HL-60 (cell line): ENCODE measurements around the gene RAD9B.
A peak's percentile ranks its signal among the peaks of the same experiment; 100 is the strongest.

Experiments used
- DNase-seq, 2 experiments: peaks; one replicate each; pipeline ENCODE4 v3.0.0-alpha.2; 2010 to 2020; ENCODE audit warnings: low read depth in 1 of 2, low spot score in 1 of 2
- H3K27ac ChIP-seq: fragments of 250-450 bp; sonication (Bioruptor Pico); replicated peaks from 2 replicates; pipeline ENCODE4 v1.5.1; 2020; ENCODE audit warnings: mild to moderate bottlenecking, moderate library complexity
- H3K27me3 ChIP-seq: fragments of 250-450 bp; sonication (Bioruptor Pico); 2 replicates; pipeline ENCODE4 v1.5.1; 2021; ENCODE audit warnings: mild to moderate bottlenecking, moderate library complexity; ENCODE audit not compliant: insufficient read depth, poor library complexity, severe bottlenecking
- H3K4me3 ChIP-seq: replicated peaks from 2 replicates; pipeline ENCODE4 v1.5.1; 2011; ENCODE audit warnings: mild to moderate bottlenecking, control low read depth, low read length; ENCODE audit not compliant: insufficient read depth
- CTCF ChIP-seq: IDR thresholded peaks from one replicate; pipeline ENCODE4 v1.5.1; 2011; ENCODE audit warnings: low read length, control low read depth, inconsistent platforms; ENCODE audit not compliant: insufficient read depth
- GABPA ChIP-seq: IDR thresholded peaks from 2 replicates; pipeline ENCODE4 v1.6.1; 2012; ENCODE audit warnings: low read depth
- POLR2AphosphoS5 ChIP-seq: IDR thresholded peaks from 2 replicates; pipeline ENCODE4 v1.6.1; 2012; ENCODE audit warnings: low read depth
- REST ChIP-seq: IDR thresholded peaks from 2 replicates; pipeline ENCODE4 v1.6.1; 2012; ENCODE audit warnings: low read depth; ENCODE audit not compliant: insufficient replicate concordance
- SPI1 ChIP-seq: IDR thresholded peaks from 2 replicates; pipeline ENCODE4 v1.6.1; 2012; ENCODE audit warnings: low read depth, mild to moderate bottlenecking, borderline replicate concordance

Gene RAD9B

DNA sequence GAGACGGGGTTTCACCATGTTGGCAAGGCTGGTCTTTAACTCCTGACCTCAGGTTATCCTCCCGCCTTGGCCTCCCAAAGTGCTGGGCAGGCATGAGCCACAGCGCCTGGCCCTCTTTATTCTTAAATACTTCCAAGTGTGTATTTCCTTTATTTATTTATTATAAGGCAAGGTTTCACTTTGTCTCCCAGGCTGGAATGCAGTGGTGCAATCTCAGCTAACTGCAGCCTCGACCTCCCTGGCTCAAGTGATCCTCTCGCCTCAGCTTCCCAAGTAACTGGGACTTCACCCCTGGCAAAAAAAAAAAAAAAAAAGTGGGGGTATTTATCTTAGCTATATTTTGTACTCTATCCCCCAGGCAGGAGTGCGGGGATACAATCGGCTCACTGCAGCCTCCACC lies 26.7 kb upstream of the RAD9B start:
- no peaks in the 10 kb centered on the region for H3K27me3 ChIP-seq
- no peak for DNase-seq
- TF ChIP-seq REST (no peak), POLR2AphosphoS5 (no peak), SPI1 (no peak), CTCF (no peak), GABPA (no peak)

GRCh38 chr12:110498984-110499706 lies 3.0 kb upstream of the RAD9B start:
- peak; percentile 56 to 77 for DNase-seq
- no peak overlapping the region for H3K4me3 ChIP-seq
- peak overlapping the region; percentile 98 for H3K27ac ChIP-seq
- H3K27me3 ChIP-seq: no peaks in the 10 kb centered on the region
- TF ChIP-seq GABPA (no peak), SPI1 (no peak)

More for the DNA sequence above, 26.7 kb upstream of the RAD9B start:
- Histone ChIP-seq H3K27ac (no peak overlapping the region), H3K4me3 (no peak overlapping the region)

- DNase-seq: peak in 1 of 2 experiments; percentile 88
- peak overlapping the region; percentile 73 for H3K4me3 ChIP-seq
- no peaks in the 10 kb centered on the region for H3K27me3 ChIP-seq
- no peak for TF ChIP-seq GABPA
- no peak for TF ChIP-seq REST
- TF ChIP-seq CTCF: no peak
- TF ChIP-seq SPI1: peak; percentile 47; the same call in 1 of the 2 replicates
- no peak; the same call in 1 of the 2 replicates for TF ChIP-seq POLR2AphosphoS5
- peak overlapping the region; percentile 98 for H3K27ac ChIP-seq
These were observed 756 bp upstream of the RAD9B start for GRCh38 chr12:110501399-110501751.

- H3K27me3 ChIP-seq: no peaks in the 10 kb centered on the region
- DNase-seq: no peak
- no peak for TF ChIP-seq REST
- TF ChIP-seq CTCF: no peak
- TF ChIP-seq GABPA: no peak
- no peak for TF ChIP-seq POLR2AphosphoS5
- no peak for TF ChIP-seq SPI1
- H3K27ac ChIP-seq: no peak overlapping the region
- no peak overlapping the region for H3K4me3 ChIP-seq
These were observed 1.3 kb downstream of the RAD9B start for GRCh38 chr12:110503432-110503831.
